OCI-LY1 (cell line): ENCODE results near the gene NECTIN1.

ENCODE experiments used
- H2AFZ ChIP-seq: fragments of 200-600 bp; sonication (generic), shearing (Covaris generic); 2 replicates; pipeline ENCODE4 v1.6.0; 2014; ENCODE audit warnings: antibody characterized with exemption, mild to moderate bottlenecking, low read length
- H3F3A ChIP-seq: fragments of 200-600 bp; sonication (generic), shearing (Covaris generic); 2 replicates; pipeline ENCODE4 v1.6.0; 2014; ENCODE audit warnings: mild to moderate bottlenecking, antibody characterized with exemption, low read length, moderate library complexity; ENCODE audit not compliant: insufficient read depth
- H3K27ac ChIP-seq: fragments of 200-600 bp; sonication (generic); 2 replicates; pipeline ENCODE4 v1.5.1; 2014; ENCODE audit warnings: low read length, mixed run types, mild to moderate bottlenecking, low read depth; ENCODE audit not compliant: poor library complexity, severe bottlenecking
- H3K27me3 ChIP-seq: fragments of 200-600 bp; sonication (generic); 2 replicates; pipeline ENCODE4 v1.6.0; 2014; ENCODE audit warnings: antibody characterized with exemption, mild to moderate bottlenecking, low read length, moderate library complexity; ENCODE audit not compliant: insufficient read depth
- H3K36me3 ChIP-seq: fragments of 200-600 bp; sonication (generic); 2 replicates; pipeline ENCODE4 v1.6.1; 2014; ENCODE audit warnings: mild to moderate bottlenecking, antibody characterized with exemption, low read length, moderate library complexity, mixed read lengths; ENCODE audit not compliant: insufficient read depth
- H3K4me1 ChIP-seq: fragments of 200-600 bp; sonication (generic); 2 replicates; pipeline ENCODE4 v1.5.1; 2014; ENCODE audit warnings: mild to moderate bottlenecking, low read length, moderate library complexity; ENCODE audit not compliant: insufficient read depth, severe bottlenecking
- H3K4me2 ChIP-seq: fragments of 200-600 bp; sonication (generic), shearing (Covaris generic); 2 replicates; pipeline ENCODE4 v1.6.1; 2014; ENCODE audit warnings: low read length
- H3K4me3 ChIP-seq: fragments of 200-600 bp; sonication (generic); 2 replicates; pipeline ENCODE4 v1.5.1; 2014; ENCODE audit warnings: low read length, low read depth, mild to moderate bottlenecking, mixed read lengths; ENCODE audit not compliant: poor library complexity, severe bottlenecking
- H3K79me2 ChIP-seq: fragments of 200-600 bp; shearing (Covaris generic); 2 replicates; pipeline ENCODE4 v1.6.1; 2016; ENCODE audit warnings: mixed run types, low read length, mixed read lengths; ENCODE audit not compliant: insufficient read depth
- H3K9ac ChIP-seq: fragments of 200-600 bp; sonication (generic), shearing (Covaris generic); 2 replicates; pipeline ENCODE4 v1.6.1; 2014; ENCODE audit warnings: mild to moderate bottlenecking, low read length, mixed read lengths
- H3K9me2 ChIP-seq: fragments of 200-600 bp; sonication (generic), shearing (Covaris generic); 2 replicates; pipeline ENCODE4 v1.6.1; 2014; ENCODE audit warnings: low read depth, mild to moderate bottlenecking, low read length, mixed read lengths
- H3K9me3 ChIP-seq: fragments of 200-600 bp; shearing (Covaris generic); 2 replicates; pipeline ENCODE4 v1.6.1; 2014; ENCODE audit warnings: low read length, mixed read lengths
- H4K20me1 ChIP-seq: fragments of 200-600 bp; sonication (generic), shearing (Covaris generic); 2 replicates; pipeline ENCODE4 v1.6.0; 2016; ENCODE audit warnings: mild to moderate bottlenecking, low read length; ENCODE audit not compliant: insufficient read depth
- CTCF ChIP-seq: fragments of 200-600 bp; sonication (generic), shearing (Covaris generic); IDR thresholded peaks from 2 replicates; pipeline ENCODE4 v1.5.1; 2017; ENCODE audit warnings: mild to moderate bottlenecking, antibody characterized with exemption, low read length, moderate library complexity, mixed read lengths
- EZH2 ChIP-seq: fragments of 200-600 bp; sonication (generic), shearing (Covaris generic); IDR thresholded peaks from 2 replicates; pipeline ENCODE4 v1.8.0; 2017; ENCODE audit warnings: borderline replicate concordance, mixed run types, mild to moderate bottlenecking, antibody characterized with exemption, low read length, moderate library complexity, mixed read lengths

The NECTIN1 gene

DNA sequence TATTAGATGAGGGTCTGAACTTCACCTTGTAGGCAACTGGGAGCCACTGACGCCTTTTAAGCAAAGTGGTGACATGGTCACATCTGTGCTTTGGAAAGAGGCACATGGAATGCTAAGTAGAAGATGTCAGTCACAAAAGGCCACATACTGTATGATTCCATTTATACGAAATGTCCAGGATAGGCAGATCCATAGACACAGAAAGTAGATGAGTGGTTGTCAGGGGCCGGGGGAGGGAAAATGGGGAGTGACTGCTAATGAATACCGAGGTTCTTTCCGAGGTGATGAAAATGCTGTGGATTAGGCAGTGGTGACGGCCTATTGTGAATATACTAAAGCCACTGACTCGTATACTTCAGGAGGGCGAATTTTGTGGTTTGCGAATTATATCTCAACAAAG is 20.6 kb downstream of the NECTIN1 start:
- H3K27ac ChIP-seq, result no peak overlapping the region
- TF ChIP-seq CTCF (no peak), EZH2 (no peak)
- H3F3A ChIP-seq, result no peaks in the 10 kb centered on the region
- H3K9me2 ChIP-seq, result no peaks in the 10 kb centered on the region
- no peaks in the 10 kb centered on the region for H3K27me3 ChIP-seq
- H3K4me3 ChIP-seq, result no peak overlapping the region
- H3K4me1 ChIP-seq, result no peaks in the 10 kb centered on the region
- no peaks in the 10 kb centered on the region for H3K36me3 ChIP-seq
- no peak overlapping the region for H3K4me2 ChIP-seq
- no peaks in the 10 kb centered on the region for H3K9me3 ChIP-seq
- no peaks in the 10 kb centered on the region for H4K20me1 ChIP-seq
- H3K79me2 ChIP-seq, result no peaks in the 10 kb centered on the region
- H3K9ac ChIP-seq, result no peak overlapping the region
- H2AFZ ChIP-seq, result no peak overlapping the region

GRCh38 chr11:119706887-119707286 is 22.1 kb downstream of the NECTIN1 start:
- Histone ChIP-seq H3K36me3 (no peaks in the 10 kb centered on the region), H2AFZ (no peak overlapping the region), H3K9me3 (no peaks in the 10 kb centered on the region), H3K4me3 (no peak overlapping the region), H3F3A (no peaks in the 10 kb centered on the region), H3K79me2 (no peaks in the 10 kb centered on the region), H3K9ac (no peak overlapping the region), H3K4me1 (no peaks in the 10 kb centered on the region), H3K27ac (no peak overlapping the region), H3K27me3 (no peaks in the 10 kb centered on the region), H4K20me1 (no peaks in the 10 kb centered on the region), H3K4me2 (no peak overlapping the region), H3K9me2 (no peaks in the 10 kb centered on the region)
- TF ChIP-seq CTCF, result no peak
- TF ChIP-seq EZH2, result no peak

- TF ChIP-seq EZH2 (no peak), CTCF (no peak)
- Histone ChIP-seq H3K4me1 (no peaks in the 10 kb centered on the region), H3K9me2 (no peaks in the 10 kb centered on the region), H3K9me3 (no peaks in the 10 kb centered on the region), H3K9ac (no peak overlapping the region), H3K4me3 (no peak overlapping the region), H3K27me3 (no peaks in the 10 kb centered on the region), H3K27ac (no peak overlapping the region), H4K20me1 (no peaks in the 10 kb centered on the region), H2AFZ (no peak overlapping the region), H3K36me3 (no peaks in the 10 kb centered on the region), H3K79me2 (no peaks in the 10 kb centered on the region), H3K4me2 (no peak overlapping the region), H3F3A (no peaks in the 10 kb centered on the region)
These were observed 23.0 kb downstream of the NECTIN1 start for GRCh38 chr11:119706029-119706428.
